ENCODE data around the gene NT5DC1.

Gene NT5DC1

DNA sequence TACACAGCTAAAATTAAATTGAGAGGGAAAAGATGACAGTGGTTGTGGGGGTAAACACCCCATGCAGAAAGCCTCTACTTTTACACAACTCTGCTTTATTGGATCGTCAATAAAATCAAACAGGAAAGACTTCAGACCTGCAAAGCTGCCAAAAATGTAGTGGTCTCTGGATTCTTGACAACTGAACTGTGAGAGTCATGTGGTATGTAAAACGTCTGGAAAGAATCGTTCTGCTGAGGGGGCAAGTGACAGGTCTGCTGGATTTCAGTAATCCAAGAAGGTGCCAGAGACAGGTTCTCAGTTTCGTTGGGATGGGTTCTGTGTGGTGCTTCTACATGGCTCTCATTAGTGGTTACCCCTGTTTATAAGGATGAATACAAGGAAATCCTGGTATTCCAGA lies 89.9 kb downstream of the NT5DC1 start:
- Histone ChIP-seq H3K4me3 (ENCODE audit: severe bottlenecking) (no peak overlapping the region), H3K4me1 (ENCODE audit: insufficient read depth, poor library complexity, severe bottlenecking) (peaks cover 3% of the 10 kb centered on the region), H3K36me3 (ENCODE audit: low read depth) (no peaks in the 10 kb centered on the region), H3K27me3 (ENCODE audit: insufficient read depth, poor library complexity, severe bottlenecking) (no peaks in the 10 kb centered on the region), H3K27ac (ENCODE audit: poor library complexity, severe bottlenecking) (no peak overlapping the region), H3K9me3 (ENCODE audit: severe bottlenecking) (no peaks in the 10 kb centered on the region)
- DNase-seq (ENCODE audit: low spot score) (no peak), ATAC-seq (ENCODE audit: low read depth) (no peak)
- TF ChIP-seq, protein P1, sequence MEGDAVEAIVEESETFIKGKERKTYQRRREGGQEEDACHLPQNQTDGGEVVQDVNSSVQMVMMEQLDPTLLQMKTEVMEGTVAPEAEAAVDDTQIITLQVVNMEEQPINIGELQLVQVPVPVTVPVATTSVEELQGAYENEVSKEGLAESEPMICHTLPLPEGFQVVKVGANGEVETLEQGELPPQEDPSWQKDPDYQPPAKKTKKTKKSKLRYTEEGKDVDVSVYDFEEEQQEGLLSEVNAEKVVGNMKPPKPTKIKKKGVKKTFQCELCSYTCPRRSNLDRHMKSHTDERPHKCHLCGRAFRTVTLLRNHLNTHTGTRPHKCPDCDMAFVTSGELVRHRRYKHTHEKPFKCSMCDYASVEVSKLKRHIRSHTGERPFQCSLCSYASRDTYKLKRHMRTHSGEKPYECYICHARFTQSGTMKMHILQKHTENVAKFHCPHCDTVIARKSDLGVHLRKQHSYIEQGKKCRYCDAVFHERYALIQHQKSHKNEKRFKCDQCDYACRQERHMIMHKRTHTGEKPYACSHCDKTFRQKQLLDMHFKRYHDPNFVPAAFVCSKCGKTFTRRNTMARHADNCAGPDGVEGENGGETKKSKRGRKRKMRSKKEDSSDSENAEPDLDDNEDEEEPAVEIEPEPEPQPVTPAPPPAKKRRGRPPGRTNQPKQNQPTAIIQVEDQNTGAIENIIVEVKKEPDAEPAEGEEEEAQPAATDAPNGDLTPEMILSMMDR (IDR thresholded peaks at IDR 0.05; ENCODE audit: poor library complexity, severe bottlenecking) = no peak

DNA sequence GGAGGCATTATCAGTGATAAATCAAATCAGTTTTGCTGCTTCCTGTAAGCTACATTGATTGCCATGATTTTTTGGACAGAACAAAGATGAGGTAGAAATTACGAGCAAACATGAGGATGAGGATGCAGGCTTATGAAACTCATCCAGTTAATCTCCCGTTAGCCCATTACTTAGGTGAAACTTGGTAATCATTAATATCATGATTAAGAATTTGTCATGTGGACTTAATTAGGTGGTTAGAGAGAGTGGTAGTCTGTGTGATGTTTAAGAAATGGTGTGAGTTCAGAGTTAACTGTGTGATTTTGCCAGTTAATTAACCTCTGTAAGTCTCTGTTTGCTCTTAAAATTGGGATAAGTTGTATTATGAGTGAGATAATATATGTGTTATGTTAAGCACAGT lies 91.2 kb downstream of the NT5DC1 start:
- Histone ChIP-seq H3K27me3 (ENCODE audit: insufficient read depth, poor library complexity, severe bottlenecking) (no peaks in the 10 kb centered on the region), H3K4me3 (ENCODE audit: severe bottlenecking) (no peak overlapping the region), H3K36me3 (ENCODE audit: low read depth) (no peaks in the 10 kb centered on the region), H3K9me3 (ENCODE audit: severe bottlenecking) (no peaks in the 10 kb centered on the region), H3K4me1 (ENCODE audit: insufficient read depth, poor library complexity, severe bottlenecking) (peaks cover 3% of the 10 kb centered on the region), H3K27ac (ENCODE audit: poor library complexity, severe bottlenecking) (no peak overlapping the region)
- no peak for DNase-seq (ENCODE audit: low spot score)
- no peak for ATAC-seq (ENCODE audit: low read depth)
- TF ChIP-seq, protein P1 (IDR thresholded peaks at IDR 0.05; ENCODE audit: poor library complexity, severe bottlenecking) = no peak

DNA sequence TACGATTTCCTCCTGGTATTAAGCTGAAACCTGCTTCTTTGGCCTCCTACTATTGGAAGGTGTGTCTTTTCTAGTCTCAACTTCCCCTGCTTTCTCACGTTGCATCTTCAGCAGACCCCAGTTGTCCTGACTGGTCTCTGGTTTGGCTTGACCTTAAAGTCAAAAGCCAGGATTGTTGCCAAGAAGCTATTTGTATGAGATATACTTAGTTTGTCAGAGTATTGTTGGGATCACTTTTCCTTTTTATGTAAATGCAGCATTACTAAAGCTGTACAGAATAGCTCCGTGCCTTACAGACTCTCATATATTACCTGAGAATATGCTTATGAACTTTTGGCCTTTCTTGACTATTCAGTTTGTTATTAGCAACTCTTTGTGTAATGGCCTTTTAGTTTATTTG lies 92.1 kb downstream of the NT5DC1 start:
- H3K36me3 ChIP-seq (ENCODE audit: low read depth) = no peaks in the 10 kb centered on the region
- ATAC-seq (ENCODE audit: low read depth) (no peak), DNase-seq (ENCODE audit: low spot score) (no peak)
- TF ChIP-seq, protein P1 (IDR thresholded peaks at IDR 0.05; ENCODE audit: poor library complexity, severe bottlenecking) = no peak
- H3K4me1 ChIP-seq (ENCODE audit: insufficient read depth, poor library complexity, severe bottlenecking) = peaks cover 3% of the 10 kb centered on the region
- no peak overlapping the region for H3K27ac ChIP-seq (ENCODE audit: poor library complexity, severe bottlenecking)
- no peaks in the 10 kb centered on the region for H3K9me3 ChIP-seq (ENCODE audit: severe bottlenecking)
- no peak overlapping the region for H3K4me3 ChIP-seq (ENCODE audit: severe bottlenecking)
- no peaks in the 10 kb centered on the region for H3K27me3 ChIP-seq (ENCODE audit: insufficient read depth, poor library complexity, severe bottlenecking)

DNA sequence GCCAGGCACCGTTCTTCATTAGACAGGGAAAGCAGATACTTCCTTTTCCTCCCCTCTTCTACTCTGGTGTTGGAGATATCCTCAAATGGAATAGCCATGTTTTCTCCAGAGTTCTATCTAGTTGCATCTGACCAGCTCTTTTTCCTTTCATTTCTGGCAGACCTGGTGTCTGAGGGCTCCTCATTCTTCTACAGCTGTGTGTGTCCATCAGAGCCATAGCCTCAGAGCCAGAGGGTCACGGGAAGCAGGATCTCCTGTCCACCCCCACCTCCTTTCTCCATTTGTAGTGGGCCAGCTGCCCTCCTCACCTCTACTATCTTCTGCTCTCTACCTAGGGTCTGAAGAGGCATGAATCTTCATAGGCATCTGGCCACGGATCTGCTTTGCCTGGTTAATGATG lies 96.2 kb downstream of the NT5DC1 start:
- H3K4me3 ChIP-seq (ENCODE audit: severe bottlenecking) = no peak overlapping the region
- no peaks in the 10 kb centered on the region for H3K36me3 ChIP-seq (ENCODE audit: low read depth)
- DNase-seq (ENCODE audit: low spot score) (no peak), ATAC-seq (ENCODE audit: low read depth) (no peak)
- H3K9me3 ChIP-seq (ENCODE audit: severe bottlenecking) = no peaks in the 10 kb centered on the region
- TF ChIP-seq, protein P1 (IDR thresholded peaks at IDR 0.05; ENCODE audit: poor library complexity, severe bottlenecking) = no peak
- no peak overlapping the region for H3K27ac ChIP-seq (ENCODE audit: poor library complexity, severe bottlenecking)
- H3K4me1 ChIP-seq (ENCODE audit: insufficient read depth, poor library complexity, severe bottlenecking) = peaks cover 8% of the 10 kb centered on the region
- H3K27me3 ChIP-seq (ENCODE audit: insufficient read depth, poor library complexity, severe bottlenecking) = no peaks in the 10 kb centered on the region

DNA sequence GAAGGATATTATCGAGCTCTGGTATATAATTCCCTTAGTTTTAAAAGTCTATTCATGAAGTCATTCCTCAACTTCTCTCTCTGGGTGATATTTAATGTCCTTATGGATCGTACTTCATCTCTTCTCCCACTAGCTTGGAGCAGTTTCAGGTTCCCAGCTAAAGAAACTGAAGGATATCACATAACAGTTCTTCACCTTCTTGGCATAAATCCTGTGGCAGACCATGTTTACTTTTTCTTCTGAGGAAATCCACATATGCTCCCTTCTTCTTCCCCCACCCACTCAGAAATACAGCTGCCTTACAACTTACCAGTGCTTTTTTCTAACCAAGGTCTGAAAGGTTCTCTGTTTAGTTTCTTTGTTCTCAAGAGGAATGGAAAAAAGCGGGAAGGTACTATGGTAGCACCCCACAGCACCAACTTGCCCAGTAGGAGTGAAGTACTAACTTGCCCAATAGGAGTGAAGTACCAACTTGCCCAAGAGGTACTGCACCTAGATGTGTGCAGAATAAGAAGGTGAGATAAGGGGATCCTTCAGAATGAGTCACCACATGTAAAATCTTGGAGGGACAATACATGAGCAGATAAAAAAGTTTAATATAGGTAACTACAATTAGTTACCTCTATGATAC lies 100.1 kb downstream of the NT5DC1 start:
- DNase-seq (ENCODE audit: low spot score) (no peak), ATAC-seq (ENCODE audit: low read depth) (peak; percentile 48; the same call in 1 of the 3 replicates)
- Histone ChIP-seq H3K4me1 (ENCODE audit: insufficient read depth, poor library complexity, severe bottlenecking) (peaks cover 12% of the 10 kb centered on the region), H3K9me3 (ENCODE audit: severe bottlenecking) (no peaks in the 10 kb centered on the region), H3K4me3 (ENCODE audit: severe bottlenecking) (no peak overlapping the region), H3K36me3 (ENCODE audit: low read depth) (no peaks in the 10 kb centered on the region), H3K27me3 (ENCODE audit: insufficient read depth, poor library complexity, severe bottlenecking) (no peaks in the 10 kb centered on the region), H3K27ac (ENCODE audit: poor library complexity, severe bottlenecking) (no peak overlapping the region)
- TF ChIP-seq, protein P1 (IDR thresholded peaks at IDR 0.05; ENCODE audit: poor library complexity, severe bottlenecking) = no peak

Data from RWPE2 (cell line).